ENCODE measurements around the gene BRINP2.
"Not testable (repeated sequence)": the region's sequence is repeated elsewhere in the genome, so short reads cannot be mapped to it uniquely, and the experiment has no call there.

BRINP2 gene

DNA sequence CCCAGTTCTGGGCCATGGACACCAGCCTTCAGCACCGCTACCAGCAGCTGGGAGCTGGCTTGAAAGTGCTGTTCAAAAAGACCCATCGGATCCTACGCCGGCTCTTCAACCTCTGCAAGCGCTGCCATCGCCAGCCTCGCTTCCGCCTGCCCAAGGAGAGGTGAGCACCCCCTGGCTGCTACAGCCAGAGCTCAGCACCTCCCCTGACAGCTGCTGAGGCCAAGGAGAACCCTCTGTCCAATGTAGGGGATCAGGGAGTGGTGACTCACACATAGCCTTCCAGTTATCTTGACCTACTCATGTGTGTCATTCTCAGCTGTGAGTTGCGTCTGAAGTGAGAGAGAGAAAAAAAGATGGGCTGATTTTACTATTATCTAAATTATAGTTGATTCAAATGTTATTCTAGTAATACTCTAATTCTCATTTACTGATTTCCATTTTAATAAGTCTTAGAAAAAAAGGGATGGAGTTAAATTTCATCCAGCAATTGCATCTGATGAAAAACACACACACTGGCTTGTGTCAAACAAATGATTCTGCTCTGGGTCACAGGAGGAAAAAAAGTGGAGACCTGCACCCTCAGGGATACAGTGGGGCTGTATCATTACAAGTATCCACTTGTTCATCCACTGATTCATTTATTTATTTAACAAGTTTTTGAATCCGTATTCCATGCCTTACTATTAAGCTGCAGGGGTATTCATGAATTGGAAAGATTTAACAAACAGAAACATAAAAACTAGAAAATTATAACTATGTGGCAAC, 108.0 kb downstream of the BRINP2 start:
- DNase-seq = no peak

DNA sequence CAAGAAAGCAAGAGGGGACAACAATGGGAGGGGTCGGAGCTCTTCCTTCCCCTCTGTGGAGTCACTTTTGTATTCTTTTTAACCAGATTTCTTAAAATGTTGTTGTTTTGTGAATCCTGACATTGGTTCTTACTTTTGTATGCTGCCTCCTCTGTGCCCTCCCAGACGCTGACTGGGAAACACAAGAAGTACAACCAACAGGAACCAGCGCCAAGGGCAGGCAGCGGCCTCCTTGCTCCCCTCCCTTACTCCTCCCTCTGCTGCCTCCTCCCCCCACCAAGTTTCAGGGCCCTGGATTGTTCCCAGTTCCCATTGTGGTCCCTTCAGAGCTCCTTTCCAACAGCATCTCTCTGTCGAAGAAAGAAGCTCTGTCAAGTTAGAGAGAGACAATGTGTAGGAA, 111.1 kb downstream of the BRINP2 start:
- no peak for DNase-seq

DNA sequence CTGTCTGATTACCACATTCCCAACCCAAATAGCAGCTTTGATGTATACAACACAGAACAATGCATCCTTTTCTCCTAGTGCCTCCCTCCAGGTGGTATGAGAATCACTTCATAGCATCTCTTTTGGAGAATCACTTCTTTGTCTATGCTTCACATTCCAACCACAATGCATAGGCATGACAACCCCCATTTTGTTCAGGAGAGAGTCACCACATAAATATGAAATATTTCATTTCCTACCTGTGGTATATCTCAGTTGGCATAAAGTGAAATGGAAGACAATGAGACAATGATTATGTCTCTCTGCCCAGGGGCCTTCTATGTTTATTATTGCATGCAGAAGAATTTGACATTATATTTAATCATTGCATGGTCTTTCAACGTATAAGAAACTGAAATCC, 112.2 kb downstream of the BRINP2 start:
- no peak for DNase-seq

DNA sequence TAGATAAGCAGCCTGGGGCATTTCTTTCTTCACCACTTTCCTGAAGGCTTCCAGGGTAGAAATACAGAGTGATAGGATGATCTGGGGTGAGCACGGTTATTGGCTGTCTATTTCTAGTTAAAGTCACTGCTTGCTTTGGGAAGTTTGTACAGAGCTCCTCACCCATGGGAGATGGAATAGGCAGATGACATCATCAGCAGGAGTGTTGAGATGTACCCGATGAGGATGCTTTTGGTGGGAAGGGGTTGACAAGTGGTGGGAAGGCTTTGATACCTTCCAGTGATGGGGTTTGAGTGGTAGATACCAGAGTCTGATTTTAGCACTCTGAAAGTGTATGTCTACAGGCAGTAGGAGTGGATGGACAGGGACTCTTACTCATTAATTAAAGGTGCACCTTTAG, 112.6 kb downstream of the BRINP2 start:
- no peak for DNase-seq

DNA sequence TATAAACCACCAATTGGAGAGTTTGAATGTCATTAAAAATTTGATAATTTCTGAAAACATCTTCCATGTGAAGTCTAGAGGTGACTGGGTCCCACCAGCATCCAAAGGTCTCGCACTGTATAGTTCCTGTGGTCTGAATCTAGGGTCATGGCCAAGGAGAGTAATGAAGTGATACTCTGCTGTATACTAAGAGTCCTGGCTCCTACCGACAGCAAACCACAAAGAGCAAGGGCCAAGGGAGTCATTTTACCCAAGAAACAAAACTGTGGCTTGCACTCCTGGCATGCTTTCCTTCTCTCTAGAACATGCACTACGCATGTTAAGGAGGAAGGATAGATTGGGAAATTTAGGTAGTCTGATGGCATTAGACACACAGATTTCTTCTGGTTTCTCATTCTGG, 115.6 kb downstream of the BRINP2 start:
- DNase-seq = no peak

DNA sequence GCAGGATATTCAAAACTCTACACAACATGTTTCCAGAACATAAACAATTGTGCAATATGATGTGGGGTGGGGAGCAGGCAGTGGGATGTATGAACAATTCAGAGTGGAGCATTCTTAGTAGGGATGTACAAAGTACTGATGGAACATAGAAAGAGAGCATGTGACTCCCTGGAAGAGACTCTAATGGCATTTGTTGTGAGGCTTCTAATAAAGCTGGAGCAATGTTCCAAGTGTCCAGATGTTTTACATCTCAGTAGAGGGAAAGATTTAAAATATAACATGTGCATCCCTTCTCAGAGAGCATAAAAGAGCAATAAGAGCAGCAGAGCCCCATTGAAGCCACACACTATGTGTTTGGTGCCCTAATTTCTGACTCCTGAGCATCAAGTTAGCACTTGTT, 116.5 kb downstream of the BRINP2 start:
- DNase-seq = no peak

DNA sequence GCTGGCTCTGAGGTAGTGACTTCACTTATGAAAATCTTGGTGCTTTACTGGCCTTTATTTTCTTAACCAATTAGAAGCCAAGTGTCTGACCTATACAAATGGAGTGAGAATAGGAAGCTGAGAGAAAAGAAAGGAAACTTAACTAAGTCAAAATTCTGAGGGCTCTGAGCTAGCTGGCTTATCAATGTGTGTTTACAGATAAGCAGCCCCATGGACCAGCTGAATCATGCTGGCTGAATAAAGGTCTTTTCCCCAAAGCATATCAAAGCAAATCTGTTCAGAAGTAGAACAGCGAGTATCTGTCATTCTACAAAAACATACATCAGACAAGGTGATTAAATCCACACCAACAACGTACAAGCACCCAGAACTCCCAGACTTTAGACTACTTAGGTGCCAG, 117.2 kb downstream of the BRINP2 start:
- DNase-seq = no peak

DNA sequence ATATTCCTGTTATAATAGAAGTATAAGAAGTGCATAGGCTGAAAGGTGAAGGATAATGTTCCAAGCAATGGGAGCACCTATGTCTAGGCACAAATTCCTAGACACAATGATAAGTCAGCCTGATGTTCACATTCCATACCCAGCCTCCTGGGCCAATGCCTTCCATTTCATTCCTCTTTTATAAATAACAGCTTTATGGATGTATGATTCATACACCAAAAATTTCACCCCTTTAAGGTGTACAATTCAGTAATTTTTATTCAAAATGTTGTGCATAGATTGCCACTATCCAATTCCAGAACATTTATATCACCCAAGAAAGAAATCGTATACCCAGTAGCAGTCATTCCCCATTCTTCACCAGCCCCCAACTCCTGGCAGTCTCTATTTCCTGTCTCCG, 118.8 kb downstream of the BRINP2 start:
- no peak for DNase-seq

DNA sequence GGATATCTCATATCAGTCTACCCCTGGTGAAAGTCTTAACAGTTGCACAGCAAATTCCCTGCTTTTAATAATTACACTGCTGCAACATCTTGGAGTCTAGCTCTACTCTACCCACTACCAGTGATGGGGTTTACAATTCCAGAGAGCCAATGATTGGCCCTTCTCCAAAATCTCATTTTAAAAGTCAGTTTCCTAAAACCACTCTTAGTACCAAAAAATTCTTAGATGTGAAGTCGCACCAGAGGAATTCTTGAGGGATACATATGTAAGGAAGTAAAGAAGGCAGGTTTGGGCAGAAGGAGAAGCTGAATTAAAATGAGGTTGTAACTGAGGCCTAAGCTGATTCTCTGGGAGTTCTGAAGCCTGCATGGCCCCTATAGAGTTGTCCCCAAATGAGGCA, 129.7 kb downstream of the BRINP2 start:
- no peak for DNase-seq

DNA sequence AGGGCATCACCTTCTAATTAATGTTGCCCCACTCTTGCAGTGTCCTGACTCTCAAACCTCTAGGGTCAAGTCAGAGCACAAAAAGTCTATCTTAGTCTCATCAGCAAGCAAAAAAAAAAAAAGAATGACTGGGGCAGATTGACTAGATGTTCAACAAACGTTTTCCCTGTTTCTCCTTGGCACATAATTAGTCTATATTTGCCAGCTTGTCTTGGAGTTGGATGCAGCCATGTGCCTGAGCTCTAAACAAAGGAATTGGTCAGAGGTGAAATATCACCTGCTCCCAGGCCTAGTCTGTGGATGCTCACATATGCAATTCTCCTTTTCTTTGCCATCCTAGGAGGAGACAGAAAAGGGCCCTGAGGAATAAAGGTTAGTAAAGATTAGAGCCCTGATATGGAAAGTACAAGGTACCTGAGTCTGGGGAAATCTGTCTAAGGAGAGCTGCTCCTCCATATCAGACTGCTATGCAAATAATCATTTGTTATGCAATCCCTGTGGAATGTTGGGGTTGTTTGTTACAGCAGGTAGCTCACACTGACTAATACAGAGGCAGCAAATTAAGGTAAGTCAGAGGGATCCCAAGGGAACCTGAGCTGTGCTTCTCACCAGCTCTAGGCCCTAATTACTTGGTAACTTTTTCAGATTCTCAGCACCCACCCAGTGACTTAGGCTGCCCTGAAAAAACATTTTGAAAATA, 130.8 kb downstream of the BRINP2 start:
- no peak for DNase-seq

DNA sequence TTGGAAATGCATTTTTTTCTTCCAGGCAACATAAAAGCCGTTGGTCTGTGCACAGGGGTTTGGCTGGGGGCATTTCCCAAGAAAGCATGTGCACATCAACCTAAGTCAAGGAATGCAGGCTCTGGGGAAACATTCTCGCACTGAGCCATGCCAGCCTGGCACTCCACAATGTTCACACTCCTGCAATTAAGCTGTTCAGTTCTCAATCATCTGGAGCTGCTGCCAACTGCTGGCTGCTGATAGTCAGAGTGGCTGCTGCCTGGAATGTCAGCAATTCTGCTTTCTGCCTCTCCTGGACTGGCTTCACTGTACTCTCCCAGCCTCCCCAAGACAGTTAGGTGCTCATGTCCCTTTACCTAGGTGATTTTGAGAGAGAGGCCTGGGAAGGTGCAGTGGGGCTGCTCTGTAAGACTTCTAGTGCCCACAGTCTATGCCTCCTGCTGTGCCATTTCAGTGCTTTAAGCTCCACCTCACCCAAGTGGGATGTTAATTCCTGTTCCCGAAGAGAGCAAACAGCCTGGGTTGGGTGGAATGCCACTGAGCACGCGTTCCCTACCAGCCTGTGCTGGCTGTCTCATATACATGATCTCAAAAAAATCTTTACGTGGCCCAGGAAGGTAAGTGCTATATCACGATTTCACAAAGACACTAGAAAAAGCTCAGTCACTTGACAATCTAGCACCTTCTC, 131.7 kb downstream of the BRINP2 start:
- no peak for DNase-seq

DNA sequence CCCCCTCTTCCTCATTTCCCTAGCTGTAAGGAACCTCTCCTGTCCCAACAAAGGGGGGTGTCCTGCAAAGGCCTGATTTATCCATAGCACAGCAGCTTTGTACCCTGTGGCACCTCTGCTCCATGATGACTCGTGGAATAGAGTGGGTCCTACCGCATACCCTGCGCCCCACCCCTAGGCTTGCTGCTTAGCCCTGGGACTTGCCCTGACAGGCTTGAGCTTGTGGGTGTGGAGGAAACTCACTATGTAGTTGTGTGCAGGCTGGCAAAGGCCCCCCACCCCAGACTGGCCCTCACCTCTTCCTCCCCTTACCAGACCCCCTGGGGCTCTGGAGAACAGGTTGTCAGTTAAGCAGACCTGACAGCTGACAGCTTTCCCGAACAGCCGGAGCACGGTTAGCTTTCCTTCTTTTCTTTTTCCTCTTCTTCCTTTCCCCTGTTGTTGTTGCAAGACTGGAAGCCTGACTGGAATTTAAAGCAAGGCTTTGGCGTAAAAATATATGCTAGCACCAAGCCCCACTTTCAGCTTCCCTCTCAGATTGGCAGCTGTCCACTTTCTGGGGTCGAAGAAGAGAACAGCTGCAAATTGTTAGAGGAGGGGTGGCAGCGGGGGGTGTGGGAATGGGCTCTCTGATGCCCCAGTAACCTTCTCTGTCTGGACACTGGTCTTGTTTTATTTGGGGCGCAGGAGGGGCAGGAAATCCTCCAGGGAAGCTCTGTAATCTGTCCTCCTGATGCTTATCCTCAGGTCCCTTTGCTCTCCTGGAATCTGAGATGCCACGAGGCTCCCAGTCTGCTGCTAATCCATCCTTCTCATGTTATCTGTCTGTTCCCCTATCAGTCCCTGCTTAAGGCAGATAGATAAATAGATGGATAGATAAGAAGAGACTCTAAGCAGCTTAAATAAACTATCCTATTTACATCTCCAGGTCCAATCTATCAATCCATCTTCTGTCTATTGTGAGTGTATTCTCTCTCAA, 134.6 kb downstream of the BRINP2 start:
- no peak for DNase-seq

DNA sequence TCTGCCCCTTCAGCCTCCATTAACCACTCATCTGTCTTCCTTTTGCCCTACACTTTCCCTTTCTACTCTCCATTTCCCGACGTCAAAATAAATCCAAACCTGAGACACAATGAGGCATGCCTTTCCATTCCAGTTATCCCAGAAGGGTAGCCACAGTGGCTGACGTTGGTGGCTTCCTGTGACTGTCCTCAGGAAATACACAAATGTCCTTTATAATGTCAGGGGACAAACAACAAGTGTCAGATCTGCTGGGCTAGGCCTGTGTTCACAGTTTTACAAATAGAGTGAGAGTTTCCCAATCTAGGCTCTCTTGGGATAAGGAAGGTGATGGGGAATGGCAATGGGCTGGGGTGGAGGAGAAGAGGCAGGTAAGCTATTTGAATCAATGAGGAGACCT, 135.3 kb downstream of the BRINP2 start:
- DNase-seq = no peak

DNA sequence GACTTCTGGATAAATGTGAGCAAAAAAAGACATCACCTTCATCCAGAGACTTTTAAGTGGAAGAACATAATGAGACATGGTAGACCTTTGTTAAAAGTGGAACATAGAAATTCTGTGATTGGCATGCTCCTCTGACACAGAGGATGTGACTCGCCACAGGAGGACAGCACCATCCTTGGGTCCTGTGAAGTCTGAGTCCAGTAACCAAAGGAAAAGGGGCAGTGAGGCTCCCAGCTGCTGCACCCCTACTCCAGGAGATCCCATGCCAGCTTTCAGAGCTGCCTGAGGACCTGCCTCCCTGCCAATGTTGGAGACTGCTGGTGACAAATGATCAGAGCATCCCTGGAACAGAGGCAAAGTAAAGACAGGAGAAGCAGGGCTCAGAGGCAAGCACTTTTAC, 136.2 kb downstream of the BRINP2 start:
- DNase-seq = no peak

DNA sequence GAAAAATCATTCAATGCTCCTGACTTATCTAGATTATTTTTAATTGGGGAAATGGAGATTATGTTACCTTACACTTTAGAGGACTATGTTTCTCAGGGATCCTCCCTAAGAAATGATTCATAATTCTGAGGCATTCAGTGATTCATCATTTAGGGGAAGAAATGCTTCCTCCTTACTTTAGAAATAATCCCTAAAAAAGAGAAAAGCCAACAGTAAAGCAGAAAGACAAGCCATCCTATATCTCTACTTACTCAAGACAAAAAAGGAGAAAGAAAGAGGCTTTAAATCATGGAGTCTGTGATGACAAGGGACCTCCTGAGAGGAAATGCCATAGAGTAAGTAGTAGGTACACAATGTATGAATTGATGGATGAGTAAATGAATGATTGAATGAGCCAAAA, 137.0 kb downstream of the BRINP2 start:
- no peak for DNase-seq

DNA sequence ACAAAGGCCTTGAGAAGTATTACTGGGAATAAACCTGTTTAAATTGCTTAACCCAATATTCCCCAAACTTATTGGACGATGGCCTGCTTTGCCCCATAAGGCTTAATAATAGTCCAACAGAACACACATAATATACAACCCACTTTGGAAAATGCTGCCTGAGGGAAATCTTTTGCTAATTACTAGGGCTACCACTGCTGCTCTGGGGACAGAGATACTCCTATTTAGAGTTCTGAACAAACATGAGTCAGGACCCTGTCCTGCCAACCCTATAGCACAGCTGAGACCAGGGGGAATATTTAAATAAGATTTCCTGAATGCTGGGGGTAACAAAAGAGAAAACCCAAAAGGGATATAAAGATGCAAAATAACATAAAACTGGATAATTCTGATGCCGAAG, 139.1 kb downstream of the BRINP2 start:
- no peak for DNase-seq

DNA sequence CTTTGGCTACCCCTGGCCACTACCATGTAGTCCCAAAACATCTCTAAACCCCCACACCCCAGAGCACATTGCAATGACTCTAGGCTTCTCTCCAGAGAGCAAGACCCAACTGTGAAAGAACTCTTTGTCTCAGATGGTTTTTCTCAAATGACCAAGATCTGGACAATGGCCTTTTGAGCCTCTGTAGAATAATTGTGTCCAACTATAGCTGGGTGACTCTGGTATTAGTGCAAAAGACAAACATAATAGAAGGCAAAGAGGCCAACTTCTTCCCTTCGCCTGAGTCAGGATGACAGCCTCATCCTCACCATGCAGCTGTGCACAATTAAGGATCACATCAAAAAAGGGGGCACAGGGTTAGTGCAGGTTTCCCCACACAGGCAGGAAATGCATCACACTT, 139.6 kb downstream of the BRINP2 start:
- no peak for DNase-seq

DNA sequence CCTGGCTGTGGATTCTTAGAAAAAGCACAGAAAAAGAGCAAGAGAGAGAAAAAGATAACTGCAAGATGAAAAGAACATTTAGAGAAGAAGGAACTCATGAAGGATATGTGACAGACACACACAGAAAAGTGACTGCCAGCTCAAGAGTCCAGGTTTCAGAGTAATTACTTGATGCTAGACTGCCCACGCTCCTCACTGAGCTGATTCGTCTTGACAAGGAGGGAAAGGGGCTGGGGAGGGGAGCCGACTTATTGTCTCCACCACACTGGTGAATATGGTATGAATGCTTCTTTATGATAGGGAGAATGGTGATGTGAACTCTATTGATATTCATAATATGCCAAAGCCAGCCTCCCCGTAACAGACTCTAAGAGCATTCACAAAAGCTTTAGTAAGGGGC, 140.4 kb downstream of the BRINP2 start:
- DNase-seq = no peak

DNA sequence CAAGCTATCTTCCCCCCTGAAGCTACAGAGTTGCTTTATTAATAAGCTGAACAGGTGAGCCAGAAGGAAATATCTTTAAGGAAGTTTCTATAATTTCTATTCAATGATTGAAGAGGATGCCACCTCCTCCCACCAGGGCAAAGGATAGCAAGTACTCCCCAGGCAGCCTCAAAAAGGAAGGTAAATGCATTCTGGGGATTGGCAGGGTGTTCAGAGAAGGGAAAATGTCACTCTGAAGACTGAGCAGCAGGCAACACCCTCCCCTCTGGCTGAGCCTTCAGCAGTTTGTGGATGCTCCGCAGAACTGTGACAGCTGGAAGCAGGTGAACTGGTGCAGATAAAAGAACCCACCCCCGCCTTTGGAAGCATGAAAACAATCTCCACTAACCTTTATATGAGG, 140.8 kb downstream of the BRINP2 start:
- DNase-seq = no peak

DNA sequence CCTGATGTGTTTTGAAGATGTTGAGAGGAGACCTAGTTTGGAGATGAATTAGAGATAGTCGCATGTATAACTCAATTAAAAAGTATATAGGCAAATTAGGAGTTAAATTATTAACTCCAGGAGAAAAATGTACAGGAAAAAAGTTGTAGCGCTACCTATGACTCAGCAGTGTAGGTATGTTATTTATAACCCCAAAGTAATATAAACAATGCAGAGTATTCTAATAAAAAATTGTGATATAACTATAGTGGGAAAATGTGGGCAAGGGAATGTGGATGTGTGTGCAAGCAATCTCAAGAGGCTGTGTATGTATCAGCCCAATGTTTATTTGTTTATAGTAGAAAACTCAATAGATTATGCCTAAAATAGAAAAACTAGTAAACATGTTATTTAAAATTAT, 144.5 kb downstream of the BRINP2 start:
- no peak for DNase-seq

DNA sequence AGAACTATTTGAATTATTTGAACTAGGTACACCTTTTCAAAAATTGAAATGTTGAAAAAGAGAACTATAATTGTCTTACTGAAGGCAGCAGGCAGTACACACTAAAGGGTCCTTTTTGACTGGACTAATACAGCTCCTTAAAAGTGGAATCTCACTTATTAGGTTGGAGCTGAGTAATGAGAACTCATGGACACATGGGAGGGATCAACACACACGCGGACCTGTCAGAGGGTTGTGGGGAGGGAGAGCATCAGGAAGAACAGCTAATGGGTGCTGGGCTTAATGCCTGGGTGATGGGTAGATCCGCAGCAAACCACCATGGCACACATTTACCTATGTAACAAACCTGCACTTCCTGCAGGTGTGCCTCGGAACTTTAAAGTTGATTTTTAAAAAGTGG, 145.0 kb downstream of the BRINP2 start:
- DNase-seq = no peak

DNA sequence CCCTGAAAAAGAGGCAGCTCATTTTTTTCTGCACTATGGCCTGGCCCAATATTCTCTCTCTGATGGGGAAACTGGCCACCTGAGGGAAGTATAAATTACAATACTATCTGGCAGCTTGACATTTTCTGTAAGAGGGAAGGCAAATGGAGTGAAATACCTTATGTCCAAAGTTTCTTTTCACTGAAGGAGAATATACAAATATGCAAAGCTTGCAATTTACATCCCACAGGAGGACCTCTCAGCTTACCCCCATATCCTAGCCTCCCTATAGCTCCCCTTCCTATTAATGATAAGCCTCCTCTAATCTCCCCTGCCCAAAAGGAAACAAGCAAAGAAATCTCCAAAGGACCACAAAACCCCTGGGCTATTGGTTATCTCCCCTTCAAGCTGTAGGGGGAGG, 150.7 kb downstream of the BRINP2 start:
- not testable (repeated sequence) for DNase-seq

DNA sequence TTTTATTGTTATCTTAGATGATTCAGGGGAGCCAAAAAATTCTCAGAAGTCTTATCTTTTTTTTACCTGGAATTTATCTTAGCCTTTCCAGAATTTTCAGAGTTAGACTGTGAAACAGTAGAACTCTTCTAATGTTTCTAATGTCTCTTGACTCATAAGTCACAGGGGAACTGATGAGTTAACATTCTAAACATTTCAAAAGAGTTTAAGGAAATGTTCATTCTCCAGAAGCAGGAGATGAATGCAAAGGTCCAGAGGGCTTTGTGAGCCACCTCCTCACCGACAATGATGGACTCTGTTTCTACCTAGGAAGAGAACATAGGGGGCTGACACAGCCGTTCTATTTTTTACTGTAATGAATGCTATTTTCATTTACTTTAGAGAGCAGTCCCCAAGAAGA, 157.5 kb downstream of the BRINP2 start:
- no peak for DNase-seq
